Activated B cell treated with CpG ODN at 0.5 μM for 24 hours (primary cell): ENCODE measurements around the gene AAMP. TPM values are rescaled to one million over a fixed set of nuclear protein-coding genes. Genes with fewer than 3 reads are reported as not detected.
A peak's percentile ranks its signal among the peaks of the same experiment; 100 is the strongest.

Source experiments
- ATAC-seq: fragments of 200-7000 bp; cut with Tn5 transposase; one replicate; pipeline ENCODE4 v1.10.0; 2021; ENCODE audit warnings: low read depth, mild to moderate bottlenecking, moderate library complexity
- CTCF ChIA-PET: fragments of 350-600 bp; sonication (Branson Sonifier 250); formaldehyde crosslinking; loops from one replicate; lab custom pipeline; 2021; ENCODE audit warnings: antibody characterized with exemption; lab: Charles Lee
- POLR2A ChIA-PET: fragments of 350-600 bp; sonication (Branson Sonifier 250); formaldehyde crosslinking; loops from one replicate; lab custom pipeline; 2021; ENCODE audit warnings: antibody characterized with exemption; lab: Charles Lee
- DNase-seq: peaks from one replicate; pipeline ENCODE4 v3.0.0; 2022
- H3K27ac Mint-ChIP-seq: one replicate; pipeline ENCODE4 v1.8.0; 2020; ENCODE audit warnings: mixed read lengths
- H3K27me3 Mint-ChIP-seq: one replicate; pipeline ENCODE4 v1.8.0; 2021; ENCODE audit warnings: mixed read lengths
- H3K36me3 Mint-ChIP-seq: one replicate; pipeline ENCODE4 v1.8.0; 2021; ENCODE audit warnings: low read depth, mixed read lengths
- H3K4me1 Mint-ChIP-seq: one replicate; pipeline ENCODE4 v1.8.0; 2021; ENCODE audit warnings: mixed read lengths
- H3K4me3 Mint-ChIP-seq: one replicate; pipeline ENCODE4 v1.8.0; 2020; ENCODE audit warnings: mild to moderate bottlenecking, mixed read lengths
- H3K9me3 Mint-ChIP-seq: one replicate; pipeline ENCODE4 v1.8.0; 2020; ENCODE audit warnings: mixed read lengths
- intact Hi-C: fragments of 100-400 bp; cut with micrococcal nuclease; formaldehyde crosslinking; loops from one replicate; pipeline ENCODE4 v1.15.1; 2024
- total RNA-seq: library from RNA; stranded (reverse); gene quantifications from 2 replicates; pipeline ENCODE4 v1.2.3, GENCODE V29; 2022
- TF ChIP-seq, protein P1 (sequence below): fragments of 200-600 bp; IDR thresholded peaks from one replicate; pipeline ENCODE4 v1.8.0; 2022; ENCODE audit warnings: antibody characterized with exemption, mild to moderate bottlenecking

Gene AAMP
- total RNA-seq, 1 donor from 2014 or later = 63.4 TPM

GRCh38 chr2:218216336-218216673 is 53.6 kb downstream of the AAMP start:
- Mint-ChIP-seq H3K9me3 (no peaks in the 10 kb centered on the region), H3K4me1 (peaks cover 40% of the 10 kb centered on the region), H3K36me3 (peaks cover 40% of the 10 kb centered on the region), H3K4me3 (peak overlapping the region; percentile 98), H3K27ac (peak overlapping the region; percentile 99), H3K27me3 (no peaks in the 10 kb centered on the region)
- DNase-seq = no peak
- POLR2A ChIA-PET = interaction anchor here (0.6 to 7.9 kb wide), 14 partner anchors 13 to 352 kb away, joined by 3 to 211 read pairs (median 4); partner anchors contain the start of genes AAMP, CXCR1, GPBAR1 and PNKD
- no peak for ATAC-seq
- CTCF ChIA-PET = interaction anchor here (0.7 to 1.5 kb wide), 4 partner anchors 29 to 67 kb away, joined by 3 to 5 read pairs (median 3); partner anchors contain the start of genes AAMP and PNKD
- intact Hi-C loops = loop anchor here (1.0 to 5.0 kb wide), 6 partner anchors 47 to 1172 kb away; partner anchors contain the start of genes CNOT9, CNPPD1, RETREG2 and RNF25
- TF ChIP-seq, protein P1, sequence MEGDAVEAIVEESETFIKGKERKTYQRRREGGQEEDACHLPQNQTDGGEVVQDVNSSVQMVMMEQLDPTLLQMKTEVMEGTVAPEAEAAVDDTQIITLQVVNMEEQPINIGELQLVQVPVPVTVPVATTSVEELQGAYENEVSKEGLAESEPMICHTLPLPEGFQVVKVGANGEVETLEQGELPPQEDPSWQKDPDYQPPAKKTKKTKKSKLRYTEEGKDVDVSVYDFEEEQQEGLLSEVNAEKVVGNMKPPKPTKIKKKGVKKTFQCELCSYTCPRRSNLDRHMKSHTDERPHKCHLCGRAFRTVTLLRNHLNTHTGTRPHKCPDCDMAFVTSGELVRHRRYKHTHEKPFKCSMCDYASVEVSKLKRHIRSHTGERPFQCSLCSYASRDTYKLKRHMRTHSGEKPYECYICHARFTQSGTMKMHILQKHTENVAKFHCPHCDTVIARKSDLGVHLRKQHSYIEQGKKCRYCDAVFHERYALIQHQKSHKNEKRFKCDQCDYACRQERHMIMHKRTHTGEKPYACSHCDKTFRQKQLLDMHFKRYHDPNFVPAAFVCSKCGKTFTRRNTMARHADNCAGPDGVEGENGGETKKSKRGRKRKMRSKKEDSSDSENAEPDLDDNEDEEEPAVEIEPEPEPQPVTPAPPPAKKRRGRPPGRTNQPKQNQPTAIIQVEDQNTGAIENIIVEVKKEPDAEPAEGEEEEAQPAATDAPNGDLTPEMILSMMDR = no peak

Other genes with a start within 250 kb of the AAMP start
- gene RUFY4, start 200.9 kb downstream of the AAMP start, total RNA-seq = 0.53 TPM in 1 of 2 replicates, not detected in the other
- not detected in 2 replicates for gene CXCR2, start 144.1 kb downstream of the AAMP start, total RNA-seq
- not detected in 2 replicates for gene CXCR1, start 103.2 kb downstream of the AAMP start, total RNA-seq
- gene ARPC2, start 52.9 kb downstream of the AAMP start, total RNA-seq = 711 and 737 TPM in 2 replicates
- 0.67 and 0.81 TPM in 2 replicates for gene GPBAR1, start 9.1 kb downstream of the AAMP start, total RNA-seq
- 21.0 and 23.7 TPM in 2 replicates for gene PNKD, start 382 bp upstream of the AAMP start, total RNA-seq
- 40.7 and 45.0 TPM in 2 replicates for gene TMBIM1, start 22.4 kb upstream of the AAMP start, total RNA-seq
- gene CATIP, start 86.7 kb upstream of the AAMP start, total RNA-seq = not detected in 2 replicates
- gene SLC11A1, start 112.1 kb upstream of the AAMP start, total RNA-seq = 0.89 and 0.93 TPM in 2 replicates
- gene CTDSP1, start 129.7 kb upstream of the AAMP start, total RNA-seq = 107 and 118 TPM in 2 replicates
- 0.07 TPM in 1 of 2 replicates, not detected in the other for gene VIL1, start 149.0 kb upstream of the AAMP start, total RNA-seq